Ectodermal cell (in vitro differentiated cells): ENCODE measurements around the gene COG4.

Experiments
- H3K27ac ChIP-seq: 2 replicates; pipeline ENCODE4 v1.7.0; 2013; ENCODE audit warnings: mild to moderate bottlenecking, low read depth, low read length; ENCODE audit not compliant: insufficient read depth, poor library complexity, severe bottlenecking
- H3K27me3 ChIP-seq: 2 replicates; pipeline ENCODE4 v1.7.0; 2013; ENCODE audit warnings: mild to moderate bottlenecking, low read length; ENCODE audit not compliant: insufficient read depth, control insufficient read depth, poor library complexity, severe bottlenecking
- H3K36me3 ChIP-seq: one replicate; pipeline ENCODE4 v1.7.0; 2013; ENCODE audit warnings: low read length; ENCODE audit not compliant: control insufficient read depth, insufficient read depth
- H3K4me1 ChIP-seq: one replicate; pipeline ENCODE4 v1.7.0; 2013; ENCODE audit warnings: low read length; ENCODE audit not compliant: control insufficient read depth, insufficient read depth
- H3K4me3 ChIP-seq: 2 replicates; pipeline ENCODE4 v1.7.0; 2013; ENCODE audit warnings: low read depth, low read length, control low read depth; ENCODE audit not compliant: insufficient read depth
- H3K9me3 ChIP-seq: 2 replicates; pipeline ENCODE4 v1.7.0; 2013; ENCODE audit warnings: mild to moderate bottlenecking, low read length, moderate library complexity; ENCODE audit not compliant: control insufficient read depth
- WGBS, 2 experiments: methylation state at CpG; one replicate each; pipeline ENCODE4 v1.1.7; 2013; ENCODE audit warnings: missing lambda C conversion rate in 2 of 2; 5-methylcytosine and 5-hydroxymethylcytosine counted together

COG4 gene

GRCh38 chr16:70482624-70483023 is 40.7 kb downstream of the COG4 start:
- no peaks in the 10 kb centered on the region for H3K27me3 ChIP-seq
- no peaks in the 10 kb centered on the region for H3K9me3 ChIP-seq
- no peak overlapping the region for H3K4me3 ChIP-seq
- WGBS, 2 experiments, result 93 to 94% methylated on average over 5 of the region's 5 CpGs
- no peak overlapping the region for H3K27ac ChIP-seq
- peaks cover 17% of the 10 kb centered on the region for H3K36me3 ChIP-seq
- no peaks in the 10 kb centered on the region for H3K4me1 ChIP-seq

- H3K9me3 ChIP-seq, result no peaks in the 10 kb centered on the region
- 94 to 95% methylated on average over 7 of the region's 7 CpGs for WGBS, 2 experiments
- peaks cover 17% of the 10 kb centered on the region for H3K36me3 ChIP-seq
- H3K4me1 ChIP-seq, result no peaks in the 10 kb centered on the region
- H3K4me3 ChIP-seq, result no peak overlapping the region
- no peak overlapping the region for H3K27ac ChIP-seq
- H3K27me3 ChIP-seq, result no peaks in the 10 kb centered on the region
These were observed 41.3 kb downstream of the COG4 start for GRCh38 chr16:70481929-70482536.

- H3K27me3 ChIP-seq, result no peaks in the 10 kb centered on the region
- H3K9me3 ChIP-seq, result no peaks in the 10 kb centered on the region
- no peak overlapping the region for H3K4me3 ChIP-seq
- no peak overlapping the region for H3K27ac ChIP-seq
- H3K36me3 ChIP-seq, result peaks cover 17% of the 10 kb centered on the region
- H3K4me1 ChIP-seq, result no peaks in the 10 kb centered on the region
- WGBS, 2 experiments, result 95% methylated on average over 17 of the region's 17 CpGs
These were observed 42.9 kb downstream of the COG4 start for GRCh38 chr16:70480127-70481105.

GRCh38 chr16:70478912-70479341 is 44.4 kb downstream of the COG4 start:
- peaks cover 17% of the 10 kb centered on the region for H3K36me3 ChIP-seq
- H3K4me1 ChIP-seq, result no peaks in the 10 kb centered on the region
- no peak overlapping the region for H3K4me3 ChIP-seq
- WGBS, 2 experiments, result 90% methylated on average over 10 of the region's 10 CpGs
- H3K27me3 ChIP-seq, result no peaks in the 10 kb centered on the region
- H3K27ac ChIP-seq, result no peak overlapping the region
- H3K9me3 ChIP-seq, result no peaks in the 10 kb centered on the region

- 94 to 95% methylated on average over 8 of the region's 8 CpGs for WGBS, 2 experiments
- Histone ChIP-seq H3K27me3 (no peaks in the 10 kb centered on the region), H3K27ac (no peak overlapping the region), H3K9me3 (no peaks in the 10 kb centered on the region), H3K36me3 (peaks cover 17% of the 10 kb centered on the region), H3K4me1 (no peaks in the 10 kb centered on the region), H3K4me3 (no peak overlapping the region)
These were observed 45.2 kb downstream of the COG4 start for GRCh38 chr16:70478169-70478568.

GRCh38 chr16:70476272-70477020 is 46.9 kb downstream of the COG4 start:
- no peak overlapping the region for H3K27ac ChIP-seq
- no peaks in the 10 kb centered on the region for H3K4me1 ChIP-seq
- peaks cover 16% of the 10 kb centered on the region for H3K36me3 ChIP-seq
- no peak overlapping the region for H3K4me3 ChIP-seq
- H3K9me3 ChIP-seq, result no peaks in the 10 kb centered on the region
- 92 to 94% methylated on average over 13 of the region's 13 CpGs for WGBS, 2 experiments
- no peaks in the 10 kb centered on the region for H3K27me3 ChIP-seq

GRCh38 chr16:70475054-70475871 is 48.1 kb downstream of the COG4 start:
- H3K27me3 ChIP-seq, result no peaks in the 10 kb centered on the region
- no peak overlapping the region for H3K4me3 ChIP-seq
- H3K27ac ChIP-seq, result no peak overlapping the region
- WGBS, 2 experiments, result 89 to 90% methylated on average over 24 of the region's 24 CpGs
- H3K9me3 ChIP-seq, result no peaks in the 10 kb centered on the region
- peaks cover 5% of the 10 kb centered on the region for H3K36me3 ChIP-seq
- H3K4me1 ChIP-seq, result no peaks in the 10 kb centered on the region

GRCh38 chr16:70474320-70475053 is 48.9 kb downstream of the COG4 start:
- Histone ChIP-seq H3K4me1 (no peaks in the 10 kb centered on the region), H3K27me3 (no peaks in the 10 kb centered on the region)

More at GRCh38 chr16:70474320-70475053, 48.9 kb downstream of the COG4 start:
- Histone ChIP-seq H3K9me3 (no peaks in the 10 kb centered on the region), H3K36me3 (no peaks in the 10 kb centered on the region), H3K4me3 (no peak overlapping the region), H3K27ac (no peak overlapping the region)
- WGBS, 2 experiments, result 95 to 96% methylated on average over 22 of the region's 22 CpGs
